Right lobe of liver (tissue), 6 donors: Measurements from ENCODE around the gene DDX28. TPM values are rescaled to one million over a fixed set of nuclear protein-coding genes. Genes with fewer than 3 reads are reported as not detected.
"Not testable (repeated sequence)": the region's sequence is repeated elsewhere in the genome, so short reads cannot be mapped to it uniquely, and the experiment has no call there.

ENCODE experiments used
- ATAC-seq, 4 donors: fragments of 200-7000 bp; cut with Tn5 transposase; one replicate each; pipeline ENCODE4 v1.9.1; 2020; ENCODE audit warnings: mild to moderate bottlenecking in 4 of 4, moderate library complexity in 4 of 4
- DNase-seq, 3 donors: peaks; one replicate each; pipeline ENCODE4 v3.0.0-alpha.2; 2020
- H3K27ac ChIP-seq, 3 donors: fragments of 200-600 bp; one replicate each; pipeline ENCODE4 v1.8.0; 2022
- H3K27me3 ChIP-seq, 2 donors: fragments of 200-600 bp; one replicate each; pipeline ENCODE4 v1.8.0; 2022
- H3K36me3 ChIP-seq, 4 donors: fragments of 200-600 bp; sonication (generic) in 1 of 4; one replicate each; pipeline versions ENCODE4 v1.5.1 to v1.8.0; 2017 to 2022; ENCODE audit warnings: control low read depth in 1 of 4
- H3K4me1 ChIP-seq, 4 donors: fragments of 200-600 bp; sonication (generic) in 1 of 4; one replicate each; pipeline versions ENCODE4 v1.5.1 to v1.8.0; 2017 to 2022; ENCODE audit warnings: control low read depth in 1 of 4
- H3K4me3 ChIP-seq, 3 donors: fragments of 200-600 bp; one replicate each; pipeline ENCODE4 v1.8.0; 2022
- H3K9me3 ChIP-seq, 4 donors: fragments of 200-600 bp; sonication (generic) in 1 of 4; one replicate each; pipeline versions ENCODE4 v1.5.1 to v1.8.0; 2017 to 2022; ENCODE audit warnings: control low read depth in 1 of 4
- POLR2A ChIP-seq: fragments of 450-650 bp; IDR thresholded peaks from one replicate; pipeline ENCODE4 v1.6.1; 2017; ENCODE audit warnings: antibody characterized with exemption, mild to moderate bottlenecking
- WGBS: methylation state at CpG from one replicate; pipeline ENCODE4 v1.1.6; 2018; ENCODE audit warnings: low coverage, low lambda C conversion rate; ENCODE audit not compliant: insufficient coverage; ENCODE audit errors: missing lambda C conversion rate; 5-methylcytosine and 5-hydroxymethylcytosine counted together
- intact Hi-C, 2 donors: fragments of 100-400 bp; cut with DNase I; formaldehyde crosslinking; loops; one replicate each; pipeline versions ENCODE4 v1.11.2 to v1.14.1; 2022
- total RNA-seq, 6 experiments: library from RNA; depleted of rRNA in 2 of 6; stranded (reverse); fragments of >200 nt in 2 of 6; fragmentation: NEBNext Ultra II Directional in 3 of 6; extraction: Animal tissue kit (Norgen Biotek cat#: 25700) in 3 of 6; gene quantifications; one replicate each; pipeline versions ENCODE4 v1.1.0 to v1.2.4, GENCODE V29; 2016 to 2023
- TF ChIP-seq, protein P1 (sequence below), 4 donors: fragments of 200-600 bp in 3 of 4; fragments of 450-650 bp in 1 of 4; IDR thresholded peaks; one replicate each; pipeline versions ENCODE4 v1.5.1 to v1.8.0; 2016 to 2022; ENCODE audit warnings: antibody characterized with exemption in 4 of 4, mild to moderate bottlenecking in 2 of 4
- donor health status: DM: no; HTN: yes; CAD: no.
- donor health status: DM: no; HTN: no; CAD: no.
- donor health status: DM: no; HTN: no; CAD: no.
- donor health status: DM: no; HTN: yes; CAD: no.
- donor health status: DM: no; HTN: yes; CAD: no.

Gene DDX28
- total RNA-seq, 6 experiments from 2014 or later = 5.4 to 10.0 (median 6.3) TPM

DNA sequence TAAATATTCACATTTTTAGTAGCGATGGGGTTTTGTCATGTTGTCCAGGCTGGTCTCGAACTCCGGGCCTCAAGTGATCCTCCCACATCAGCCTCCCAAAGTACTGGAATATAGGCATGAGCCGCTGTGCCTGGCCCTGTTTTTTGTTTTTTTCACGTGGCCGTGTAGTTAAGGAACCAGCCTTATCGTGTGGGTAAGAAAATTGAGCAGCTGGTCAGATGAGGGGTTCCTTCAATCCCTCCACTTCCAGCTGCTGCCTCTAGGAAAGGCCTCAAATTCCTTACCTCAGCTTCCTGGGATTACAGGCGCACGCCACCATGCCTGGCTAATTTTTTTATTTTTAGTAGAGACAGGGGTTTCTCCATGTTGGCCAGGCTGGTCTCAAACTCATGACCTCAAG lies 17.8 kb downstream of the DDX28 start:
- DNase-seq (no peak), ATAC-seq (no peak)
- intact Hi-C loops = no loop called here
- Histone ChIP-seq H3K4me1 (no peaks in the 10 kb centered on the region), H3K9me3 (no peaks in the 10 kb centered on the region), H3K4me3 (no peak overlapping the region), H3K27ac (peak overlapping the region; percentile 62 to 78 (median 66)), H3K27me3 (no peaks in the 10 kb centered on the region), H3K36me3 (no peaks in the 10 kb centered on the region)
- TF ChIP-seq, protein P1, sequence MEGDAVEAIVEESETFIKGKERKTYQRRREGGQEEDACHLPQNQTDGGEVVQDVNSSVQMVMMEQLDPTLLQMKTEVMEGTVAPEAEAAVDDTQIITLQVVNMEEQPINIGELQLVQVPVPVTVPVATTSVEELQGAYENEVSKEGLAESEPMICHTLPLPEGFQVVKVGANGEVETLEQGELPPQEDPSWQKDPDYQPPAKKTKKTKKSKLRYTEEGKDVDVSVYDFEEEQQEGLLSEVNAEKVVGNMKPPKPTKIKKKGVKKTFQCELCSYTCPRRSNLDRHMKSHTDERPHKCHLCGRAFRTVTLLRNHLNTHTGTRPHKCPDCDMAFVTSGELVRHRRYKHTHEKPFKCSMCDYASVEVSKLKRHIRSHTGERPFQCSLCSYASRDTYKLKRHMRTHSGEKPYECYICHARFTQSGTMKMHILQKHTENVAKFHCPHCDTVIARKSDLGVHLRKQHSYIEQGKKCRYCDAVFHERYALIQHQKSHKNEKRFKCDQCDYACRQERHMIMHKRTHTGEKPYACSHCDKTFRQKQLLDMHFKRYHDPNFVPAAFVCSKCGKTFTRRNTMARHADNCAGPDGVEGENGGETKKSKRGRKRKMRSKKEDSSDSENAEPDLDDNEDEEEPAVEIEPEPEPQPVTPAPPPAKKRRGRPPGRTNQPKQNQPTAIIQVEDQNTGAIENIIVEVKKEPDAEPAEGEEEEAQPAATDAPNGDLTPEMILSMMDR (IDR thresholded peaks at IDR 0.05) = no peak
- no peak for TF ChIP-seq POLR2A
- WGBS = 84% methylated on average over 9 of the region's 9 CpGs

- H3K4me3 ChIP-seq = no peak overlapping the region
- no peak for DNase-seq
- intact Hi-C loops = no loop called here
- no peaks in the 10 kb centered on the region for H3K36me3 ChIP-seq
- no peaks in the 10 kb centered on the region for H3K27me3 ChIP-seq
- TF ChIP-seq POLR2A = no peak
- TF ChIP-seq, protein P1 (IDR thresholded peaks at IDR 0.05) = no peak
- 72% methylated on average over 4 of the region's 4 CpGs for WGBS
- H3K4me1 ChIP-seq = no peaks in the 10 kb centered on the region
- ATAC-seq = no peak
- H3K9me3 ChIP-seq = no peaks in the 10 kb centered on the region
- H3K27ac ChIP-seq = no peak overlapping the region
Observed at GRCh38 chr16:68003031-68003430, 20.0 kb downstream of the DDX28 start.

- no peaks in the 10 kb centered on the region for H3K36me3 ChIP-seq
- DNase-seq (no peak), ATAC-seq (peak; percentile 57 to 70 (median 66))
- H3K4me1 ChIP-seq = no peaks in the 10 kb centered on the region
- 27% methylated on average over 3 of the region's 3 CpGs for WGBS
- H3K9me3 ChIP-seq = no peaks in the 10 kb centered on the region
- intact Hi-C loops = no loop called here
- no peak for TF ChIP-seq POLR2A
- TF ChIP-seq, protein P1 (IDR thresholded peaks at IDR 0.05) = no peak
- peak overlapping the region in 1 of 3 donors; percentile 19 for H3K4me3 ChIP-seq
- H3K27me3 ChIP-seq = no peaks in the 10 kb centered on the region
- H3K27ac ChIP-seq = peak overlapping the region; percentile 40 to 69 (median 67)
Observed at GRCh38 chr16:68000450-68000849, 22.6 kb downstream of the DDX28 start.

DNA sequence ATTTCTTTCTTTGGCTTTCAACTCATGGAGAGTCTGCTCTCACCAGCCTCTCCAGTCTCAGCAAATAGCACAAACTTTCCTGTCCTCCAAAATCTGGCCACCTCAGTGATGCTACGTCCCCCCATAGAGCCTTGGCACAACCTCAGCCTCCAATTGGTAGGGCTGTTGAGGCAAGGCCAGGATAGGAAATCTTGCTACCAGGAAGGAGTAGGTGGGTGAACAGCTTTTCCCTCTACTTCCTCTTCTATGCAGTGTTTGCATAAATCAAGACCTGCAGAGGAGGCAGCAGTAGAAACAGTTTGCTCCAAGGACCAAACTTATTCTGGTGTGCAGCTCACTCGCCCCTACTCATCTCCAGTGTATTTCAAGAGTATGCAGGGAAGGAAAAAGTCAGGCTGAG lies 23.0 kb downstream of the DDX28 start:
- no CpG with 5 or more reads among the region's 2 CpGs for WGBS
- no peaks in the 10 kb centered on the region for H3K9me3 ChIP-seq
- intact Hi-C loops = no loop called here
- peak; percentile 54 to 67 (median 61) for ATAC-seq
- no peaks in the 10 kb centered on the region for H3K36me3 ChIP-seq
- no peaks in the 10 kb centered on the region for H3K4me1 ChIP-seq
- no peaks in the 10 kb centered on the region for H3K27me3 ChIP-seq
- H3K4me3 ChIP-seq = peak overlapping the region in 1 of 3 donors; percentile 19
- peak overlapping the region; percentile 26 to 69 (median 67) for H3K27ac ChIP-seq
- TF ChIP-seq, protein P1 (IDR thresholded peaks at IDR 0.05) = no peak
- no peak for TF ChIP-seq POLR2A
- DNase-seq = no peak

DNA sequence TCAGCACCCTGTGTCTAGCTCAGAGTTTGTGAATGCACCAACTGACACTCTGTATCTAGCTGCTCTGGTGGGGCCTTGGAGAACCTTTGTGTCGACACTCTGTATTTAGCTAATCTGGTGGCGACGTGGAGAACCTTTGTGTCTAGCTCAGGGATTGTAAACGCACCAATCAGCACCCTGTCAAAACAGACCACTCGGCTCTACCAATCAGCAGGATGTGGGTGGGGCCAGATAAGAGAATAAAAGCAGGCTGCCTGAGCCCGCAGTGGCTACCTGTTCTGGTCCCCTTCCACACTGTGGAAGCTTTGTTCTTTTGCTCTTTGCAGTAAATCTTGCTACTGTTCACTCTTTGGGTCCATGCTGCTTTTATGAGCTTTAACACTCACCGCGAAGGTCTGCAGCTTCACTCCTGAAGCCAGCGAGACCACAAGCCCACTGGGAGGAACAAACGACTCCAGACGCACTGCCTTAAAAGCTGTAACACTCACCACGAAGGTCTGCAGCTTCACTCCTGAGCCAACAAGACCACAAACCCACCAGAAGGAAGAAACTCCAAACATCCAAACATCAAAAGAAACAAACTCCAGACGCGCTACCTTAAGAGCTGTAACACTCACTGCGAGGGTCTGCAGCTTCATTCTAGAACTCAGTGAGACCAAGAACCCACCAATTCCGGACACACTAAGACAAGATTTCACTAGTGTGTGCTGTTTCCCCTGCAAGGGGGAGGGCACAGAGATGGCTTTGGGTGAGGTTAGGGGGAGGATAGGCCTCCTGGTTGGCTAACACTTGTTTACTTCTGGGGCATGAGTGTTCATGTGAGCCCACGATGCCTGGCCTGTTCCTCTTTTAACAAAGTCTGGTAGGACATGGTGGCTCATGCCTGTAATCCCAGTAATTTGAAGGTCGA lies 24.0 kb downstream of the DDX28 start, which contains the start of gene DPEP2:
Gene DPEP2 (minus strand): TSS at position 706 of the 910 bp plus-strand sequence. CDS start 6,272 bp downstream, outside the sequence.
- H3K27ac ChIP-seq = peak within 1 kb of the TSS; percentile 26 to 69 (median 67)
- peak; percentile 65 to 83 (median 74) for ATAC-seq
- H3K4me1 ChIP-seq, H3K9me3 ChIP-seq, intact Hi-C loops, H3K36me3 ChIP-seq, H3K27me3 ChIP-seq, DNase-seq: not testable (repeated sequence)
- H3K4me3 ChIP-seq = peak within 1 kb of the TSS in 1 of 3 donors; percentile 19
- 67% methylated on average over 13 of the region's 18 CpGs for WGBS

- H3K4me3 ChIP-seq, DNase-seq, H3K36me3 ChIP-seq, ATAC-seq, intact Hi-C loops, H3K27me3 ChIP-seq, H3K9me3 ChIP-seq, H3K27ac ChIP-seq, H3K4me1 ChIP-seq: not testable (repeated sequence)
- WGBS = 97% methylated on average over 6 of the region's 36 CpGs
Observed at GRCh38 chr16:67998231-67998778, 24.7 kb downstream of the DDX28 start.
